Cardiac muscle cell (in vitro differentiated cells and primary cell): ENCODE measurements around the gene MRGPRX2. TPM values are rescaled to one million over a fixed set of nuclear protein-coding genes. Genes with fewer than 3 reads are reported as not detected.

Source experiments
- DNase-seq, 2 donors: peaks; one replicate each; pipeline versions ENCODE4 v3.0.0 to v3.0.0-alpha.2; 2010 to 2017; ENCODE audit warnings: low read depth in 1 of 2, low spot score in 1 of 2
- H3K27ac ChIP-seq: fragments of 200-600 bp; sonication (generic); 2 replicates; pipeline ENCODE4 v1.5.1; 2016
- H3K27me3 ChIP-seq: fragments of 200-600 bp; sonication (generic); 2 replicates; pipeline ENCODE4 v1.6.0; 2016; ENCODE audit warnings: control low read depth
- H3K36me3 ChIP-seq: fragments of 200-600 bp; sonication (generic); 2 replicates; pipeline ENCODE4 v1.5.1; 2016; ENCODE audit warnings: control low read depth
- H3K4me1 ChIP-seq: fragments of 200-600 bp; sonication (generic); 2 replicates; pipeline ENCODE4 v1.8.1; 2017; ENCODE audit warnings: low read depth, mild to moderate bottlenecking, mixed run types
- H3K4me3 ChIP-seq: fragments of 200-600 bp; sonication (generic); 2 replicates; pipeline ENCODE4 v1.5.1; 2016; ENCODE audit warnings: mild to moderate bottlenecking
- H3K9me3 ChIP-seq: fragments of 200-600 bp; sonication (generic); 2 replicates; pipeline ENCODE4 v1.5.1; 2017; ENCODE audit warnings: low read depth, mild to moderate bottlenecking, control low read depth
- CTCF ChIP-seq: IDR thresholded peaks from 2 replicates; pipeline ENCODE4 v1.5.1; 2012; ENCODE audit warnings: low read depth, mild to moderate bottlenecking, low read length
- polyA plus RNA-seq: library from polyadenylated mRNA; unstranded; fragments of >200 nt; fragmentation: Nextera tagmentation; extraction: Ambion mirVana; gene quantifications from 2 replicates; pipeline ENCODE4 v1.2.1, GENCODE V29; 2016
- total RNA-seq: library from RNA; depleted of rRNA; stranded (reverse); fragments of >200 nt; gene quantifications from 2 replicates; pipeline ENCODE4 v1.2.3, GENCODE V29; 2016

Gene MRGPRX2
- total and polyA plus RNA-seq, 2 experiments from 2014 or later = not detected

- H3K9me3 ChIP-seq = no peaks in the 10 kb centered on the region
- no peak for TF ChIP-seq CTCF
- no peaks in the 10 kb centered on the region for H3K4me1 ChIP-seq
- no peak overlapping the region for H3K27ac ChIP-seq
- H3K36me3 ChIP-seq = no peaks in the 10 kb centered on the region
- no peak overlapping the region for H3K4me3 ChIP-seq
- H3K27me3 ChIP-seq = peaks cover 1% of the 10 kb centered on the region
- DNase-seq = no peak
Measured at GRCh38 chr11:19040051-19040450, 20.5 kb downstream of the MRGPRX2 start.

GRCh38 chr11:19039409-19039808, 21.1 kb downstream of the MRGPRX2 start:
- H3K4me3 ChIP-seq = no peak overlapping the region
- no peaks in the 10 kb centered on the region for H3K36me3 ChIP-seq
- H3K27me3 ChIP-seq = peaks cover 3% of the 10 kb centered on the region
- no peak for TF ChIP-seq CTCF
- no peak for DNase-seq
- H3K4me1 ChIP-seq = no peaks in the 10 kb centered on the region
- H3K9me3 ChIP-seq = no peaks in the 10 kb centered on the region
- H3K27ac ChIP-seq = no peak overlapping the region

GRCh38 chr11:19032990-19033389, 27.5 kb downstream of the MRGPRX2 start:
- H3K9me3 ChIP-seq = no peaks in the 10 kb centered on the region
- no peak overlapping the region for H3K4me3 ChIP-seq
- DNase-seq = no peak
- H3K27me3 ChIP-seq = peaks cover 12% of the 10 kb centered on the region
- H3K4me1 ChIP-seq = no peaks in the 10 kb centered on the region
- no peak overlapping the region for H3K27ac ChIP-seq
- H3K36me3 ChIP-seq = no peaks in the 10 kb centered on the region
- no peak for TF ChIP-seq CTCF

- no peaks in the 10 kb centered on the region for H3K9me3 ChIP-seq
- no peak overlapping the region for H3K4me3 ChIP-seq
- peak in 1 of 2 donors; percentile 28 for DNase-seq
- H3K27ac ChIP-seq = no peak overlapping the region
- H3K27me3 ChIP-seq = peaks cover 28% of the 10 kb centered on the region
- H3K36me3 ChIP-seq = no peaks in the 10 kb centered on the region
- no peak for TF ChIP-seq CTCF
- peaks cover 11% of the 10 kb centered on the region for H3K4me1 ChIP-seq
Measured at GRCh38 chr11:19027829-19028595, 32.5 kb downstream of the MRGPRX2 start.

GRCh38 chr11:19026862-19027261, 33.7 kb downstream of the MRGPRX2 start:
- no peak for DNase-seq
- peaks cover 39% of the 10 kb centered on the region for H3K27me3 ChIP-seq
- TF ChIP-seq CTCF = no peak

More at GRCh38 chr11:19026862-19027261, 33.7 kb downstream of the MRGPRX2 start:
- peaks cover 11% of the 10 kb centered on the region for H3K4me1 ChIP-seq
- H3K36me3 ChIP-seq = no peaks in the 10 kb centered on the region
- H3K27ac ChIP-seq = no peak overlapping the region
- no peaks in the 10 kb centered on the region for H3K9me3 ChIP-seq
- no peak overlapping the region for H3K4me3 ChIP-seq
